ENCODE measurements around the gene PTGDS.

The PTGDS gene

GRCh38 chr9:137026828-137027227 is 49.5 kb downstream of the PTGDS start:
- no peak for DNase-seq

- no peak for DNase-seq
Measured at GRCh38 chr9:137027369-137028262, 50.3 kb downstream of the PTGDS start, which contains the start of gene ABCA2. Gene ABCA2, minus strand, starts transcription at chr9:137028237. Its CDS starts 97 bp downstream, at chr9:137028140.

- DNase-seq: peak; percentile 59
Measured at GRCh38 chr9:137028263-137029057, 51.2 kb downstream of the PTGDS start.

GRCh38 chr9:137029058-137029936 is 52.0 kb downstream of the PTGDS start:
- peak; percentile 66 for DNase-seq

- DNase-seq: no peak
Measured at GRCh38 chr9:137030006-137030405, 52.7 kb downstream of the PTGDS start.

- DNase-seq: peak; percentile 71
Measured at GRCh38 chr9:137030538-137031527, 53.5 kb downstream of the PTGDS start.

All from stimulated activated naive CD4-positive, alpha-beta T cell treated with Interleukin-2 at 50 U/mL for 16 hours (primary cell).